ENCODE data around the gene PRAMEF26.
"Not testable (repeated sequence)": the region's sequence is repeated elsewhere in the genome, so short reads cannot be mapped to it uniquely, and the experiment has no call there.

Gene PRAMEF26

GRCh38 chr1:13155909-13156308, at the start of gene PRAMEF26:
PRAMEF26 (minus strand) TSS chr1:13156009; CDS start chr1:13153095, 2,914 bp downstream.
- not testable (repeated sequence) for DNase-seq

DNA sequence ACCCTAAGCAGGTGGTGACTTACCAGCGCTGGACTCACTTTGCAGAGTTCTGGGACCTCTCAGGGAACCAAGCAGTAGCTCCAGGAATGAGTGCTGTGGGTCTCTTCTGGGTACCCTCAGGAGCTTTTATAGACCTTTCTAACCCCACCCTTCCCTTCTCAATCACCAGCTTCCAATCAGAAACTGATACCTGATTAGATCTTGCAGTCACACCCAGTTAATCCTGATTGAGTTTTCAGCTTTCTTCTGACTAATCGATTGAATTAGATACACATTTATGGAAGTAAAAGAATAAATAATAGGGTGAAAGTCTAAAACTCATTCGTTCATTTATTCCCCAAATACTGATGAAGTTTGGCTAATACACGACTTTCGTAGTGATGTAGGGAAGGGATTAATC, 45.5 kb upstream of the PRAMEF26 start, which contains the start of gene PRAMEF13:
Gene PRAMEF13 (minus strand): TSS at position 101 of the 400 bp plus-strand sequence. CDS start 1,820 bp downstream, outside the sequence.
- DNase-seq, result not testable (repeated sequence)

- not testable (repeated sequence) for DNase-seq
Measured at GRCh38 chr1:13171548-13171947, 15.7 kb upstream of the PRAMEF26 start, which contains the start of gene PRAMEF9. PRAMEF9 (plus strand) TSS chr1:13171848; CDS start chr1:13175281, 3,433 bp downstream.

DNA sequence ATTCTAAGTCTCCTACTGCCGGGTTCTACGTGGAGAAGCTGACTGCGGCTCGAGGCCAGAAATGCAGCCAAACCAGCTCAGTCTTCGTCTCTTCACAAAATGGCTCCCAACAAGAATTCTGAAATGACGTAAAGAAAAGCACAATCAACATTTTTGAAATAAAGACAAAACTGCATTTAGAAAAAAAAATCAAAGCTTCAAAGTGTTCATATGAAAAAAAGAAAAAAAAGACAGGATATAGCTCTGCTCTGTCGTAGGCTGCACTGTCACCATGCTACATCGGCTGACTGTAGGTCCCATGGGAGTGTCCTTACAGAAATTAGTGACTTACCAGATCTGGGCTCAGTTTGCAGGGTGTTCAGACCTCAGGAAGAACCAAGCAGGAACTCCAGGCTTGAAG, 9.7 kb upstream of the PRAMEF26 start, which contains the start of gene HNRNPCL4:
Gene HNRNPCL4 (minus strand): TSS at position 101 of the 400 bp plus-strand sequence. CDS start 164 bp downstream, outside the sequence.
- DNase-seq, result not testable (repeated sequence)

- not testable (repeated sequence) for DNase-seq
Measured at GRCh38 chr1:13116754-13117153, 39.1 kb downstream of the PRAMEF26 start, which contains the start of gene HNRNPCL2. HNRNPCL2 (minus strand) TSS chr1:13116854; CDS start chr1:13116400, 454 bp downstream.

Measured in activated naive CD4-positive, alpha-beta T cell treated with Interleukin-2 at 50 U/mL for 16 hours (primary cell).